ENCODE measurements around the gene EPB41. TPM values are rescaled to one million over a fixed set of nuclear protein-coding genes. Genes with fewer than 3 reads are reported as not detected.

EPB41 gene
- total and polyA plus RNA-seq, 2 experiments from 2014 or later: 26.8 to 112 TPM

DNA sequence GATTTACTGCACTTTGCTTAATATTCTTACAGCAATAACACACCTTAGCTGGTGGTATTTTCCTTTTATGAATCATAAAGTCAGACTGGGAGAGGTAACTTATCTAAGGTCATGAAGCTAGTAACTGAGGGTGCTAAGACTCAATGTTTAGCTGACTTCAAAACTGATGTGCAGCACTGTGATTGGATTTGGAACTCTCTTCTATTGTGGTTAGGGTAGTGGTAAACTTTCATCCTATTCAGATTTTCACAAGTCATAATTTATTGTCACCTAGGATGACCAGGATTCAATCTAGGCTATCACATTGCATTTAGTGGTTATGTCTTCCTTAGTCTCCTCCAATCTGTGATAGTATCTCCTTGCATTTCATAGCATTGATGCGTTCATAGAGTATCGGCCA, 18.9 kb downstream of the EPB41 start (continued):
- TF ChIP-seq, protein P1, sequence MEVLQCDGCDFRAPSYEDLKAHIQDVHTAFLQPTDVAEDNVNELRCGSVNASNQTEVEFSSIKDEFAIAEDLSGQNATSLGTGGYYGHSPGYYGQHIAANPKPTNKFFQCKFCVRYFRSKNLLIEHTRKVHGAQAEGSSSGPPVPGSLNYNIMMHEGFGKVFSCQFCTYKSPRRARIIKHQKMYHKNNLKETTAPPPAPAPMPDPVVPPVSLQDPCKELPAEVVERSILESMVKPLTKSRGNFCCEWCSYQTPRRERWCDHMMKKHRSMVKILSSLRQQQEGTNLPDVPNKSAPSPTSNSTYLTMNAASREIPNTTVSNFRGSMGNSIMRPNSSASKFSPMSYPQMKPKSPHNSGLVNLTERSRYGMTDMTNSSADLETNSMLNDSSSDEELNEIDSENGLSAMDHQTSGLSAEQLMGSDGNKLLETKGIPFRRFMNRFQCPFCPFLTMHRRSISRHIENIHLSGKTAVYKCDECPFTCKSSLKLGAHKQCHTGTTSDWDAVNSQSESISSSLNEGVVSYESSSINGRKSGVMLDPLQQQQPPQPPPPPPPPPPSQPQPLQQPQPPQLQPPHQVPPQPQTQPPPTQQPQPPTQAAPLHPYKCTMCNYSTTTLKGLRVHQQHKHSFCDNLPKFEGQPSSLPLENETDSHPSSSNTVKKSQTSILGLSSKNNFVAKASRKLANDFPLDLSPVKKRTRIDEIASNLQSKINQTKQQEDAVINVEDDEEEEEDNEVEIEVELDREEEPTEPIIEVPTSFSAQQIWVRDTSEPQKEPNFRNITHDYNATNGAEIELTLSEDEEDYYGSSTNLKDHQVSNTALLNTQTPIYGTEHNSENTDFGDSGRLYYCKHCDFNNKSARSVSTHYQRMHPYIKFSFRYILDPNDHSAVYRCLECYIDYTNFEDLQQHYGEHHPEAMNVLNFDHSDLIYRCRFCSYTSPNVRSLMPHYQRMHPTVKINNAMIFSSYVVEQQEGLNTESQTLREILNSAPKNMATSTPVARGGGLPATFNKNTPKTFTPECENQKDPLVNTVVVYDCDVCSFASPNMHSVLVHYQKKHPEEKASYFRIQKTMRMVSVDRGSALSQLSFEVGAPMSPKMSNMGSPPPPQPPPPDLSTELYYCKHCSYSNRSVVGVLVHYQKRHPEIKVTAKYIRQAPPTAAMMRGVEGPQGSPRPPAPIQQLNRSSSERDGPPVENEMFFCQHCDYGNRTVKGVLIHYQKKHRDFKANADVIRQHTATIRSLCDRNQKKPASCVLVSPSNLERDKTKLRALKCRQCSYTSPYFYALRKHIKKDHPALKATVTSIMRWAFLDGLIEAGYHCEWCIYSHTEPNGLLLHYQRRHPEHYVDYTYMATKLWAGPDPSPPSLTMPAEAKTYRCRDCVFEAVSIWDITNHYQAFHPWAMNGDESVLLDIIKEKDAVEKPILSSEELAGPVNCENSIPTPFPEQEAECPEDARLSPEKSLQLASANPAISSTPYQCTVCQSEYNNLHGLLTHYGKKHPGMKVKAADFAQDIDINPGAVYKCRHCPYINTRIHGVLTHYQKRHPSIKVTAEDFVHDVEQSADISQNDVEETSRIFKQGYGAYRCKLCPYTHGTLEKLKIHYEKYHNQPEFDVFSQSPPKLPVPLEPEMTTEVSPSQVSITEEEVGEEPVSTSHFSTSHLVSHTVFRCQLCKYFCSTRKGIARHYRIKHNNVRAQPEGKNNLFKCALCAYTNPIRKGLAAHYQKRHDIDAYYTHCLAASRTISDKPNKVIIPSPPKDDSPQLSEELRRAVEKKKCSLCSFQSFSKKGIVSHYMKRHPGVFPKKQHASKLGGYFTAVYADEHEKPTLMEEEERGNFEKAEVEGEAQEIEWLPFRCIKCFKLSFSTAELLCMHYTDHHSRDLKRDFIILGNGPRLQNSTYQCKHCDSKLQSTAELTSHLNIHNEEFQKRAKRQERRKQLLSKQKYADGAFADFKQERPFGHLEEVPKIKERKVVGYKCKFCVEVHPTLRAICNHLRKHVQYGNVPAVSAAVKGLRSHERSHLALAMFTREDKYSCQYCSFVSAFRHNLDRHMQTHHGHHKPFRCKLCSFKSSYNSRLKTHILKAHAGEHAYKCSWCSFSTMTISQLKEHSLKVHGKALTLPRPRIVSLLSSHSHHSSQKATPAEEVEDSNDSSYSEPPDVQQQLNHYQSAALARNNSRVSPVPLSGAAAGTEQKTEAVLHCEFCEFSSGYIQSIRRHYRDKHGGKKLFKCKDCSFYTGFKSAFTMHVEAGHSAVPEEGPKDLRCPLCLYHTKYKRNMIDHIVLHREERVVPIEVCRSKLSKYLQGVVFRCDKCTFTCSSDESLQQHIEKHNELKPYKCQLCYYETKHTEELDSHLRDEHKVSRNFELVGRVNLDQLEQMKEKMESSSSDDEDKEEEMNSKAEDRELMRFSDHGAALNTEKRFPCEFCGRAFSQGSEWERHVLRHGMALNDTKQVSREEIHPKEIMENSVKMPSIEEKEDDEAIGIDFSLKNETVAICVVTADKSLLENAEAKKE (CRISPR knock-in tag; IDR thresholded peaks at IDR 0.05): no peak
- TF ChIP-seq, protein P2, sequence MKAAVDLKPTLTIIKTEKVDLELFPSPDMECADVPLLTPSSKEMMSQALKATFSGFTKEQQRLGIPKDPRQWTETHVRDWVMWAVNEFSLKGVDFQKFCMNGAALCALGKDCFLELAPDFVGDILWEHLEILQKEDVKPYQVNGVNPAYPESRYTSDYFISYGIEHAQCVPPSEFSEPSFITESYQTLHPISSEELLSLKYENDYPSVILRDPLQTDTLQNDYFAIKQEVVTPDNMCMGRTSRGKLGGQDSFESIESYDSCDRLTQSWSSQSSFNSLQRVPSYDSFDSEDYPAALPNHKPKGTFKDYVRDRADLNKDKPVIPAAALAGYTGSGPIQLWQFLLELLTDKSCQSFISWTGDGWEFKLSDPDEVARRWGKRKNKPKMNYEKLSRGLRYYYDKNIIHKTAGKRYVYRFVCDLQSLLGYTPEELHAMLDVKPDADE (IDR thresholded peaks at IDR 0.05): no peak
- TF ChIP-seq NANOG (IDR thresholded peaks at IDR 0.05; ENCODE audit: borderline replicate concordance) (no peak), EZH2 (IDR thresholded peaks at IDR 0.05; ENCODE audit: low read depth, unreplicated experiment) (no peak)

DNA sequence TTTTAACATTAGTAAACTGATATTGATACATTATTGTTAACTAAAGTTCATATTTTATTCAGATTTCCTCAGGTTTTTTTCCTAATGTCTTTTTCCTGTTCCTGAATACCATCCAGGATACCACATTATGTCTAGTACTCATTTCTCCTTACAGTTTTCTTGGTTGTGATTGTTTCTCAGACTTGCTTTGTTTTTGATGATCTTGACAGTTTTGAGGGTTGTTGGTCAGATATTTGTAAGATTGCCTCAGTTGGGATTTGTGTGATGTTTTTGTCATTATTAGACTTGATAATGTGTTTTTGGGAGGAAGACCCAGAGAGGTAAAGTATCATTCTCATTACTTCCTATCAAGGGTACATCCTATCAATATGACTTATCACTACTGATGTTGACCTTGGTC, 19.5 kb downstream of the EPB41 start:
- no peak overlapping the region for H3K4me2 ChIP-seq
- no peak for ATAC-seq
- H3K36me3 ChIP-seq (ENCODE audit: insufficient read depth): no peaks in the 10 kb centered on the region
- H3F3A ChIP-seq (replicated peaks; ENCODE audit: low read depth): no peaks in the 10 kb centered on the region
- H3K4me3 ChIP-seq: no peak overlapping the region
- no peaks in the 10 kb centered on the region for H3K27me3 ChIP-seq (ENCODE audit: insufficient read depth)
- peaks cover 86% of the 10 kb centered on the region for H3K79me2 ChIP-seq (replicated peaks; ENCODE audit: insufficient read depth)
- Mint-ChIP-seq H3K36me3 (ENCODE audit: low read depth) (no peaks in the 10 kb centered on the region), H3K27me3 (ENCODE audit: insufficient read depth, low read depth, poor library complexity) (peaks cover 3% of the 10 kb centered on the region), H3K4me3 (no peak overlapping the region), H3K4me1 (peaks cover 5% of the 10 kb centered on the region; the same call in 2 of the 3 replicates), H3K27ac (no peak overlapping the region), H3K9me3 (no peaks in the 10 kb centered on the region)
- peaks cover 16% of the 10 kb centered on the region for H4K20me1 ChIP-seq (replicated peaks; ENCODE audit: insufficient read depth)
- H2AFZ ChIP-seq: no peak overlapping the region
- no peaks in the 10 kb centered on the region for H3K4me1 ChIP-seq (ENCODE audit: insufficient read depth)
- no peak for DNase-seq (ENCODE audit: low spot score)
- H3K27ac ChIP-seq (ENCODE audit: low read depth): no peak overlapping the region
- H3K9me2 ChIP-seq (ENCODE audit: insufficient read depth): no peaks in the 10 kb centered on the region
- no peak for TF ChIP-seq EZH2phosphoT487 (IDR thresholded peaks at IDR 0.05; ENCODE audit: unreplicated experiment)
- TF ChIP-seq, protein P1 (CRISPR knock-in tag; IDR thresholded peaks at IDR 0.05): no peak
- TF ChIP-seq NANOG (IDR thresholded peaks at IDR 0.05; ENCODE audit: borderline replicate concordance): no peak
- TF ChIP-seq, protein P2 (IDR thresholded peaks at IDR 0.05): no peak
- no peak for TF ChIP-seq ZNF114 (CRISPR knock-in tag; IDR thresholded peaks at IDR 0.05)
- no peak for TF ChIP-seq CREB1 (CRISPR knock-in tag; IDR thresholded peaks at IDR 0.05; ENCODE audit: low read depth)
